Liver (tissue), 9 donors: ENCODE data around the gene RNF10. TPM values are rescaled to one million over a fixed set of nuclear protein-coding genes. Genes with fewer than 3 reads are reported as not detected.

Experiments used
- DNase-seq: peaks from one replicate; pipeline ENCODE4 v3.0.0-alpha.2; 2017; ENCODE audit warnings: low spot score
- H3K27ac ChIP-seq, 2 donors: one replicate each; pipeline ENCODE4 v1.7.0; 2013; ENCODE audit warnings: inconsistent platforms in 2 of 2, low read length in 2 of 2, control low read depth in 1 of 2, low read depth in 1 of 2, mild to moderate bottlenecking in 1 of 2
- H3K27me3 ChIP-seq, 4 donors: one replicate each; pipeline versions ENCODE4 v1.6.1 to v1.7.0; 2013; ENCODE audit warnings: low read length in 3 of 4, inconsistent platforms in 1 of 4, mild to moderate bottlenecking in 1 of 4, moderate library complexity in 1 of 4; ENCODE audit not compliant: control insufficient read depth in 4 of 4, insufficient read depth in 4 of 4
- H3K36me3 ChIP-seq, 4 donors: one replicate each; pipeline versions ENCODE4 v1.6.1 to v1.7.0; 2013; ENCODE audit warnings: low read length in 3 of 4, mild to moderate bottlenecking in 3 of 4, low read depth in 1 of 4, moderate library complexity in 1 of 4; ENCODE audit not compliant: control insufficient read depth in 4 of 4, insufficient read depth in 3 of 4
- H3K4me1 ChIP-seq, 4 donors: one replicate each; pipeline versions ENCODE4 v1.6.1 to v1.7.0; 2013; ENCODE audit warnings: low read length in 3 of 4, mild to moderate bottlenecking in 3 of 4, moderate library complexity in 1 of 4; ENCODE audit not compliant: control insufficient read depth in 4 of 4, insufficient read depth in 4 of 4
- H3K4me3 ChIP-seq, 3 donors: one replicate each; pipeline versions ENCODE4 v1.6.1 to v1.7.0; 2013; ENCODE audit warnings: low read length in 3 of 3, control low read depth in 1 of 3, low read depth in 1 of 3, mild to moderate bottlenecking in 1 of 3
- H3K9ac ChIP-seq, 2 donors: one replicate each; pipeline ENCODE4 v1.7.0; 2013; ENCODE audit warnings: low read length in 2 of 2, mild to moderate bottlenecking in 2 of 2, moderate library complexity in 2 of 2, control low read depth in 1 of 2, low read depth in 1 of 2
- H3K9me3 ChIP-seq, 4 donors: one replicate each; pipeline versions ENCODE4 v1.6.1 to v1.7.0; 2013; ENCODE audit warnings: low read length in 3 of 4; ENCODE audit not compliant: control insufficient read depth in 4 of 4
- EGR1 ChIP-seq, 2 donors: IDR thresholded peaks; 2 replicates each; pipeline ENCODE4 v1.6.1; 2016 to 2018; ENCODE audit warnings: antibody characterized with exemption in 2 of 2, low read depth in 2 of 2
- FOXA1 ChIP-seq: IDR thresholded peaks from 2 replicates; pipeline ENCODE4 v1.6.1; 2016; ENCODE audit warnings: antibody characterized with exemption
- FOXA2 ChIP-seq: IDR thresholded peaks from 2 replicates; pipeline ENCODE4 v1.6.1; 2016; ENCODE audit warnings: antibody characterized with exemption
- GABPA ChIP-seq, 2 donors: IDR thresholded peaks in 1 of 2; conservative IDR thresholded peaks in 1 of 2; 2 replicates each; pipeline ENCODE4 v1.6.1; 2016; ENCODE audit warnings: antibody characterized with exemption in 2 of 2, mild to moderate bottlenecking in 1 of 2, moderate library complexity in 1 of 2
- HNF4A ChIP-seq, 2 donors: conservative IDR thresholded peaks; 2 replicates each; pipeline ENCODE4 v1.6.1; 2016; ENCODE audit warnings: antibody characterized with exemption in 2 of 2, mild to moderate bottlenecking in 2 of 2
- HNF4G ChIP-seq: IDR thresholded peaks from 2 replicates; pipeline ENCODE4 v1.6.1; 2016; ENCODE audit warnings: antibody characterized with exemption
- JUND ChIP-seq, 2 donors: IDR thresholded peaks; 2 replicates each; pipeline ENCODE4 v1.6.1; 2016; ENCODE audit warnings: antibody characterized with exemption in 2 of 2
- NR2F2 ChIP-seq: IDR thresholded peaks from 2 replicates; pipeline ENCODE4 v1.6.1; 2016; ENCODE audit warnings: antibody characterized with exemption
- RAD21 ChIP-seq, 2 donors: IDR thresholded peaks; 2 replicates each; pipeline ENCODE4 v1.6.1; 2016; ENCODE audit warnings: antibody characterized with exemption in 2 of 2, mild to moderate bottlenecking in 2 of 2
- RXRA ChIP-seq, 2 donors: IDR thresholded peaks; 2 replicates each; pipeline ENCODE4 v1.6.1; 2017 to 2018; ENCODE audit warnings: antibody characterized with exemption in 2 of 2, mild to moderate bottlenecking in 1 of 2
- SP1 ChIP-seq: IDR thresholded peaks from 2 replicates; pipeline ENCODE4 v1.6.1; 2018; ENCODE audit warnings: antibody characterized with exemption, mild to moderate bottlenecking
- TAF1 ChIP-seq: conservative IDR thresholded peaks from 2 replicates; pipeline ENCODE4 v1.6.1; 2016; ENCODE audit warnings: antibody characterized with exemption, mild to moderate bottlenecking
- YY1 ChIP-seq: IDR thresholded peaks from 2 replicates; pipeline ENCODE4 v1.6.1; 2016; ENCODE audit warnings: antibody characterized with exemption, mild to moderate bottlenecking
- WGBS: extraction: QIAGEN DNeasy Blood & Tissue Kit; methylation state at CpG from one replicate; pipeline ENCODE4 v1.1.7; 2013; 5-methylcytosine and 5-hydroxymethylcytosine counted together
- polyA plus RNA-seq, 2 donors: library from polyadenylated mRNA; stranded (reverse) in 1 of 2; unstranded in 1 of 2; fragments of 200-250 nt in 1 of 2; fragments of >200 nt in 1 of 2; fragmentation: Nextera tagmentation in 1 of 2; extraction: Ambion mirVana in 1 of 2; gene quantifications; one replicate each; pipeline versions ENCODE4 v1.2.1 to v1.2.3, GENCODE V29; 2013 to 2015
- total RNA-seq, 2 donors: library from RNA; depleted of rRNA; stranded (reverse); fragments of >200 nt; gene quantifications; one replicate each; pipeline ENCODE4 v1.2.3, GENCODE V29; 2014
- TF ChIP-seq, protein P1 (sequence below): fragments of 150-350 bp; IDR thresholded peaks from 2 replicates; pipeline ENCODE4 v1.5.1; 2017; ENCODE audit warnings: improper control_type of control experiment, low read depth, low read length; ENCODE audit not compliant: missing input control
- TF ChIP-seq, protein P2 (sequence below): IDR thresholded peaks from 2 replicates; pipeline ENCODE4 v1.6.1; 2016; ENCODE audit warnings: antibody characterized with exemption
- TF ChIP-seq, protein P3 (sequence below): IDR thresholded peaks from 2 replicates; pipeline ENCODE4 v1.6.1; 2016; ENCODE audit warnings: antibody characterized with exemption
- TF ChIP-seq, protein P4 (sequence below): IDR thresholded peaks from 2 replicates; pipeline ENCODE4 v1.6.1; 2016; ENCODE audit warnings: antibody characterized with exemption
- TF ChIP-seq, protein P5 (sequence below): IDR thresholded peaks from 2 replicates; pipeline ENCODE4 v1.6.1; 2016; ENCODE audit warnings: antibody characterized with exemption, mild to moderate bottlenecking
- donor health status: healthy.
- donor health status: healthy.
- donor health status: healthy.
- donor health status: healthy.
- donor health status: healthy.

Gene RNF10
- total and polyA plus RNA-seq, 4 donors = 48.0 to 157 (median 75.6) TPM

DNA sequence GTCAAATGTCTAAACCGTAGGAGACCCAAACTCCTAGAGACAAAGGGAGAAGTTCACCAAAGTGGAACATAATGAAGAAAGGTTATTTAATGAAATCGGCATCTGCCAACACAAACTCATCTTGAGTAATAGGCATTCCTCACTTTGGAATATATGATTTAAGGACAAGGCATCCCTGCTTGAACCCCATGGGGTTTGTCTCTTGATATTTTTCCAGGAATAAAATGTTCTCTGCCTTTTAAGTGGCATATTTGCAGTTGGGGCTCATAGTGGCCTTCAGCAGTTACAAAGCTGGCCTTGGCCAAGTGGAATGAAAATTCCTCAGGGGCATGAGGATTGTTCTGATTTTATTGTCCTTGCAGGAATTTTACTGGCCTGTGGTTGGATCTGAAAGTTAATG is 40.0 kb downstream of the RNF10 start:
- Histone ChIP-seq H3K27me3 (no peaks in the 10 kb centered on the region), H3K36me3 (peaks cover 24 to 83% (median 76%) of the 10 kb centered on the region in 4 donors), H3K9me3 (no peaks in the 10 kb centered on the region), H3K9ac (no peak overlapping the region), H3K27ac (no peak overlapping the region), H3K4me1 (no peaks in the 10 kb centered on the region), H3K4me3 (no peak overlapping the region)
- TF ChIP-seq FOXA1 = no peak
- TF ChIP-seq YY1 = no peak
- no peak for TF ChIP-seq SP1
- TF ChIP-seq, protein P1, sequence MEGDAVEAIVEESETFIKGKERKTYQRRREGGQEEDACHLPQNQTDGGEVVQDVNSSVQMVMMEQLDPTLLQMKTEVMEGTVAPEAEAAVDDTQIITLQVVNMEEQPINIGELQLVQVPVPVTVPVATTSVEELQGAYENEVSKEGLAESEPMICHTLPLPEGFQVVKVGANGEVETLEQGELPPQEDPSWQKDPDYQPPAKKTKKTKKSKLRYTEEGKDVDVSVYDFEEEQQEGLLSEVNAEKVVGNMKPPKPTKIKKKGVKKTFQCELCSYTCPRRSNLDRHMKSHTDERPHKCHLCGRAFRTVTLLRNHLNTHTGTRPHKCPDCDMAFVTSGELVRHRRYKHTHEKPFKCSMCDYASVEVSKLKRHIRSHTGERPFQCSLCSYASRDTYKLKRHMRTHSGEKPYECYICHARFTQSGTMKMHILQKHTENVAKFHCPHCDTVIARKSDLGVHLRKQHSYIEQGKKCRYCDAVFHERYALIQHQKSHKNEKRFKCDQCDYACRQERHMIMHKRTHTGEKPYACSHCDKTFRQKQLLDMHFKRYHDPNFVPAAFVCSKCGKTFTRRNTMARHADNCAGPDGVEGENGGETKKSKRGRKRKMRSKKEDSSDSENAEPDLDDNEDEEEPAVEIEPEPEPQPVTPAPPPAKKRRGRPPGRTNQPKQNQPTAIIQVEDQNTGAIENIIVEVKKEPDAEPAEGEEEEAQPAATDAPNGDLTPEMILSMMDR = no peak
- no peak for TF ChIP-seq NR2F2
- TF ChIP-seq TAF1 = no peak
- TF ChIP-seq, protein P2, sequence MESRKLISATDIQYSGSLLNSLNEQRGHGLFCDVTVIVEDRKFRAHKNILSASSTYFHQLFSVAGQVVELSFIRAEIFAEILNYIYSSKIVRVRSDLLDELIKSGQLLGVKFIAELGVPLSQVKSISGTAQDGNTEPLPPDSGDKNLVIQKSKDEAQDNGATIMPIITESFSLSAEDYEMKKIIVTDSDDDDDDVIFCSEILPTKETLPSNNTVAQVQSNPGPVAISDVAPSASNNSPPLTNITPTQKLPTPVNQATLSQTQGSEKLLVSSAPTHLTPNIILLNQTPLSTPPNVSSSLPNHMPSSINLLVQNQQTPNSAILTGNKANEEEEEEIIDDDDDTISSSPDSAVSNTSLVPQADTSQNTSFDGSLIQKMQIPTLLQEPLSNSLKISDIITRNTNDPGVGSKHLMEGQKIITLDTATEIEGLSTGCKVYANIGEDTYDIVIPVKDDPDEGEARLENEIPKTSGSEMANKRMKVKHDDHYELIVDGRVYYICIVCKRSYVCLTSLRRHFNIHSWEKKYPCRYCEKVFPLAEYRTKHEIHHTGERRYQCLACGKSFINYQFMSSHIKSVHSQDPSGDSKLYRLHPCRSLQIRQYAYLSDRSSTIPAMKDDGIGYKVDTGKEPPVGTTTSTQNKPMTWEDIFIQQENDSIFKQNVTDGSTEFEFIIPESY = no peak
- TF ChIP-seq JUND (IDR thresholded peaks at IDR 0.05) = no peak
- no peak for TF ChIP-seq EGR1 (IDR thresholded peaks at IDR 0.05; ENCODE audit: low read depth in 2 of 2)
- TF ChIP-seq HNF4A (conservative IDR thresholded peaks at IDR 0.05) = no peak
- TF ChIP-seq GABPA (IDR thresholded peaks at IDR 0.05 in 1 of 2, conservative IDR thresholded peaks at IDR 0.05 in 1 of 2) = no peak
- TF ChIP-seq, protein P3, sequence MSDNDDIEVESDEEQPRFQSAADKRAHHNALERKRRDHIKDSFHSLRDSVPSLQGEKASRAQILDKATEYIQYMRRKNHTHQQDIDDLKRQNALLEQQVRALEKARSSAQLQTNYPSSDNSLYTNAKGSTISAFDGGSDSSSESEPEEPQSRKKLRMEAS = no peak
- TF ChIP-seq FOXA2 = no peak
- TF ChIP-seq RAD21 (IDR thresholded peaks at IDR 0.05) = no peak
- no peak for DNase-seq
- 90% methylated on average over 2 of the region's 2 CpGs for WGBS

DNA sequence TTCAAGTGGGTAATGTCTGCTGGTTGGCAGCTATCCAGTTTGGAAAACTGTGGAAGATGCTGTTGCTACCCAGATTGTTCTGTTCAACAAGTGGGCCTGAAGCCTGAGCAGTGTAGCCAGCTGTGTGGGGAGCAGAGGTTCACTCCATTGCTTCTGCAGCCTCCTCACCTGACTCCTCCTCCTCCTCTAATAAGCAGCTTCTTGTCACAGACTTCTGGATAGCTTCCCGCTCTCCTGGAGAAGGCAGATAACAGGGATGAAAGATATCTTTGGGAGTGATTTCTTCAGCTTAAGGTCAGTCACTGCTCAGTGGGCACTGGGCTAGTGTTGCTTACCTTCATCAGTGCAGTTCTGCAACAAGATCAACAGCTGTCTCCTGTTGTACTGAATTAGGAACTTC is 45.0 kb downstream of the RNF10 start:
- whole genome bisulfite sequencing = 87% methylated on average over 1 of the region's 1 CpG
- Histone ChIP-seq H3K4me3 (no peak overlapping the region), H3K4me1 (peaks cover 0 to 27% (median 21%) of the 10 kb centered on the region in 4 donors), H3K36me3 (peaks cover 4 to 48% (median 45%) of the 10 kb centered on the region in 4 donors), H3K9ac (no peak overlapping the region), H3K9me3 (no peaks in the 10 kb centered on the region), H3K27me3 (no peaks in the 10 kb centered on the region), H3K27ac (no peak overlapping the region)
- no peak for DNase-seq
- TF ChIP-seq EGR1 (IDR thresholded peaks at IDR 0.05; ENCODE audit: low read depth in 2 of 2) (no peak), GABPA (IDR thresholded peaks at IDR 0.05 in 1 of 2, conservative IDR thresholded peaks at IDR 0.05 in 1 of 2) (no peak), TAF1 (no peak), RXRA (IDR thresholded peaks at IDR 0.05) (no peak), HNF4A (conservative IDR thresholded peaks at IDR 0.05) (no peak), HNF4G (no peak), FOXA2 (no peak), YY1 (no peak), FOXA1 (no peak), SP1 (no peak), RAD21 (IDR thresholded peaks at IDR 0.05) (no peak)
- TF ChIP-seq, protein P1 = no peak
- TF ChIP-seq, protein P4, sequence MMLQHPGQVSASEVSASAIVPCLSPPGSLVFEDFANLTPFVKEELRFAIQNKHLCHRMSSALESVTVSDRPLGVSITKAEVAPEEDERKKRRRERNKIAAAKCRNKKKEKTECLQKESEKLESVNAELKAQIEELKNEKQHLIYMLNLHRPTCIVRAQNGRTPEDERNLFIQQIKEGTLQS = no peak
- TF ChIP-seq, protein P3 = no peak
- TF ChIP-seq, protein P5, sequence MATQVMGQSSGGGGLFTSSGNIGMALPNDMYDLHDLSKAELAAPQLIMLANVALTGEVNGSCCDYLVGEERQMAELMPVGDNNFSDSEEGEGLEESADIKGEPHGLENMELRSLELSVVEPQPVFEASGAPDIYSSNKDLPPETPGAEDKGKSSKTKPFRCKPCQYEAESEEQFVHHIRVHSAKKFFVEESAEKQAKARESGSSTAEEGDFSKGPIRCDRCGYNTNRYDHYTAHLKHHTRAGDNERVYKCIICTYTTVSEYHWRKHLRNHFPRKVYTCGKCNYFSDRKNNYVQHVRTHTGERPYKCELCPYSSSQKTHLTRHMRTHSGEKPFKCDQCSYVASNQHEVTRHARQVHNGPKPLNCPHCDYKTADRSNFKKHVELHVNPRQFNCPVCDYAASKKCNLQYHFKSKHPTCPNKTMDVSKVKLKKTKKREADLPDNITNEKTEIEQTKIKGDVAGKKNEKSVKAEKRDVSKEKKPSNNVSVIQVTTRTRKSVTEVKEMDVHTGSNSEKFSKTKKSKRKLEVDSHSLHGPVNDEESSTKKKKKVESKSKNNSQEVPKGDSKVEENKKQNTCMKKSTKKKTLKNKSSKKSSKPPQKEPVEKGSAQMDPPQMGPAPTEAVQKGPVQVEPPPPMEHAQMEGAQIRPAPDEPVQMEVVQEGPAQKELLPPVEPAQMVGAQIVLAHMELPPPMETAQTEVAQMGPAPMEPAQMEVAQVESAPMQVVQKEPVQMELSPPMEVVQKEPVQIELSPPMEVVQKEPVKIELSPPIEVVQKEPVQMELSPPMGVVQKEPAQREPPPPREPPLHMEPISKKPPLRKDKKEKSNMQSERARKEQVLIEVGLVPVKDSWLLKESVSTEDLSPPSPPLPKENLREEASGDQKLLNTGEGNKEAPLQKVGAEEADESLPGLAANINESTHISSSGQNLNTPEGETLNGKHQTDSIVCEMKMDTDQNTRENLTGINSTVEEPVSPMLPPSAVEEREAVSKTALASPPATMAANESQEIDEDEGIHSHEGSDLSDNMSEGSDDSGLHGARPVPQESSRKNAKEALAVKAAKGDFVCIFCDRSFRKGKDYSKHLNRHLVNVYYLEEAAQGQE = no peak
